ENCODE measurements around the gene SCAF4.
"Not testable (repeated sequence)": the region's sequence is repeated elsewhere in the genome, so short reads cannot be mapped to it uniquely, and the experiment has no call there.

SCAF4 gene

DNA sequence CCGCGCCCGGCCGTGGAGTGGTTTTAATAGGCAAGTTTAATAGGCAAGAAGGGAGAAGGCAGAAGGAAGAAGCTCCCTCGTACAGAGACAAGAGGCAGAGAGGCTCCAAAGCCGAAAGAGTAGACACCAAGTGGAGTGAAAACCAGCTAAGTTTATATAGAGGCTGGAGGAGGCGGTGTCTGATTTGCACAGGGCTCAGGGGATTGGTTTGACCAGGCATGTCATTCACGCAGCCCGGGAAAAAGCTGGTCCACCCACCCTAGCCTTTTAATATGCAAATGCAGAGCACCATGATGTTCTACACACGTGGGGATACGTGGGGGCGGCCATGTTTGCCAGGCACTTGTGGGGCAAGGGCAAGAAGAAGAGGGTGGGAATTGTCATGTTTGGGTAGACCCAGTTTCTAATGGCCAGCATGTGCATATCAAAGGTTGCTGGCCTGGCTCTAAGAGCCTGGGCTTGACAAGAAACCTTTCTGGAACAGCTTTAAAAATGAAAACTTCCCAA lies 90.4 kb downstream of the SCAF4 start:
- H3K27me3 ChIP-seq (ENCODE audit: control insufficient read depth in 1 of 2, insufficient read depth in 2 of 2, low read length in 2 of 2): no peaks in the 10 kb centered on the region
- H3K27ac ChIP-seq (ENCODE audit: low read length): no peak overlapping the region
- H3K9ac ChIP-seq (ENCODE audit: low read length in 2 of 2): no peak overlapping the region
- H3K9me3 ChIP-seq (ENCODE audit: control insufficient read depth in 2 of 2, low read length in 2 of 2): no peaks in the 10 kb centered on the region
- H3K4me3 ChIP-seq (ENCODE audit: low read length in 2 of 2): no peak overlapping the region
- H3K36me3 ChIP-seq (ENCODE audit: control insufficient read depth in 2 of 2, insufficient read depth in 2 of 2, low read length in 2 of 2): no peaks in the 10 kb centered on the region
- H3K4me1 ChIP-seq (ENCODE audit: control insufficient read depth, insufficient read depth, low read length): no peaks in the 10 kb centered on the region

DNA sequence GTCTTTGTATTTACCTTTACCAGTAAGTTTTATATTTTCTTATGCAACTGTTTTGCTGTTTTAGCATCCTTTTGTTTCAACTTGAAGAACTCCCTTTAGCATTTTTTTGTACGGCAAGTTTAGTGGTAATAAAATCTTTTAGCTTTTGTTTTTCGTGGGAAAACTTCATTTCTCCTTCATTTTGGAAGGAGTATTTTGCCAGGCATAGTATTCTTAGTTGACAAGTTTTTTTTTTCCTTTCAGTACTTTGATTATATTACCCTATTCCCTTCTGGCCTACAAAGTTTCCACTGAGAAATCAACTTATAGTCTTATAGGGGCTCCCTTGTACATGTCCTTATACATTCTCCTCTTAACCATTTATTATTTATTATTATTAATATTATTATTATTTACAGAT lies 95.0 kb downstream of the SCAF4 start:
- H3K4me3 ChIP-seq (ENCODE audit: low read length in 2 of 2): no peak overlapping the region
- H3K27me3 ChIP-seq (ENCODE audit: control insufficient read depth in 1 of 2, insufficient read depth in 2 of 2, low read length in 2 of 2): no peaks in the 10 kb centered on the region
- no peaks in the 10 kb centered on the region for H3K4me1 ChIP-seq (ENCODE audit: control insufficient read depth, insufficient read depth, low read length)
- no peaks in the 10 kb centered on the region for H3K9me3 ChIP-seq (ENCODE audit: control insufficient read depth in 2 of 2, low read length in 2 of 2)
- H3K27ac ChIP-seq (ENCODE audit: low read length): no peak overlapping the region
- H3K9ac ChIP-seq (ENCODE audit: low read length in 2 of 2): no peak overlapping the region
- H3K36me3 ChIP-seq (ENCODE audit: control insufficient read depth in 2 of 2, insufficient read depth in 2 of 2, low read length in 2 of 2): no peaks in the 10 kb centered on the region

DNA sequence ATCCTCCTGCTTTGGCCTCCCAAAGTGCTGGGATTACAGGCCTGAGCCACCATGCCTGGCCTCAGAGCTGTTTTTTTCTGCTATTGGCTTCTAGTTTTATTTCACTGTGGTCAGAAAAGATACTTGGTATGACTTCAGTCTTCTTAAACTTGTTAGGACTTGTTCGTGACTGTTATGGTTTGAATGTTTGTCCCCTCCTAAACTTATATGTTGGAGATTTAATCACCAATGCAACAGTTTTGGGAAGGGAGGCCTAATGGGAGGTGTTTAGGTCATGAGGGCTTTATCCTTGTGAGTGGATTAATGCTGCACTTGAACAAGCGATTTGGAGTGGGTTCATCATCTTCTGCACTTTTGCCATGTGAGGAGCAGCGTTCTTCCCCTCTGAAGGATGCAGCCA lies 96.9 kb downstream of the SCAF4 start:
- Histone ChIP-seq H3K9ac (ENCODE audit: low read length in 2 of 2) (no peak overlapping the region), H3K36me3 (ENCODE audit: control insufficient read depth in 2 of 2, insufficient read depth in 2 of 2, low read length in 2 of 2) (no peaks in the 10 kb centered on the region), H3K4me3 (ENCODE audit: low read length in 2 of 2) (no peak overlapping the region), H3K27ac (ENCODE audit: low read length) (no peak overlapping the region), H3K4me1 (ENCODE audit: control insufficient read depth, insufficient read depth, low read length) (no peaks in the 10 kb centered on the region), H3K9me3 (ENCODE audit: control insufficient read depth in 2 of 2, low read length in 2 of 2) (no peaks in the 10 kb centered on the region), H3K27me3 (ENCODE audit: control insufficient read depth in 1 of 2, insufficient read depth in 2 of 2, low read length in 2 of 2) (no peaks in the 10 kb centered on the region)

DNA sequence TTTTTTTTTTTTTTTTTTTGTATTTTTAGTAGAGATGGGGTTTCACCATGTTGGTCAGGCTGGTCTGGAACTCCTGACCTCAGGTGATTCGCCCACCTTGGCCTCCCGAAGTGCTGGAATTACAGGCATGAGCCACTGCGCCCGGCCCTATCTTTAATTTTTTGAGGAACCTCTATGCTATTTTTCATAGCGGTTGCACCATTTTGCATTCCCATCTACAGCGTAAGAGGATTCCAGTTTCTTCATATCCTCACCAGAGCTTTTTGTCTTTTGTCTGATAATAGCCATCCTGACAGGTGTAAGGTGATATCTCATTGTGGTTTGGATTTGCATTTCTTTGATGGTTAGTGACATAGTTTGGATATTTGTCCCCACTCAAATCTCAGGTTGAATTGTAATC lies 100.0 kb downstream of the SCAF4 start:
- H3K4me3 ChIP-seq (ENCODE audit: low read length in 2 of 2); H3K27ac ChIP-seq (ENCODE audit: low read length); H3K27me3 ChIP-seq (ENCODE audit: control insufficient read depth in 1 of 2, insufficient read depth in 2 of 2, low read length in 2 of 2); H3K9me3 ChIP-seq (ENCODE audit: control insufficient read depth in 2 of 2, low read length in 2 of 2); H3K9ac ChIP-seq (ENCODE audit: low read length in 2 of 2); H3K4me1 ChIP-seq (ENCODE audit: control insufficient read depth, insufficient read depth, low read length); H3K36me3 ChIP-seq (ENCODE audit: control insufficient read depth in 2 of 2, insufficient read depth in 2 of 2, low read length in 2 of 2): not testable (repeated sequence)

DNA sequence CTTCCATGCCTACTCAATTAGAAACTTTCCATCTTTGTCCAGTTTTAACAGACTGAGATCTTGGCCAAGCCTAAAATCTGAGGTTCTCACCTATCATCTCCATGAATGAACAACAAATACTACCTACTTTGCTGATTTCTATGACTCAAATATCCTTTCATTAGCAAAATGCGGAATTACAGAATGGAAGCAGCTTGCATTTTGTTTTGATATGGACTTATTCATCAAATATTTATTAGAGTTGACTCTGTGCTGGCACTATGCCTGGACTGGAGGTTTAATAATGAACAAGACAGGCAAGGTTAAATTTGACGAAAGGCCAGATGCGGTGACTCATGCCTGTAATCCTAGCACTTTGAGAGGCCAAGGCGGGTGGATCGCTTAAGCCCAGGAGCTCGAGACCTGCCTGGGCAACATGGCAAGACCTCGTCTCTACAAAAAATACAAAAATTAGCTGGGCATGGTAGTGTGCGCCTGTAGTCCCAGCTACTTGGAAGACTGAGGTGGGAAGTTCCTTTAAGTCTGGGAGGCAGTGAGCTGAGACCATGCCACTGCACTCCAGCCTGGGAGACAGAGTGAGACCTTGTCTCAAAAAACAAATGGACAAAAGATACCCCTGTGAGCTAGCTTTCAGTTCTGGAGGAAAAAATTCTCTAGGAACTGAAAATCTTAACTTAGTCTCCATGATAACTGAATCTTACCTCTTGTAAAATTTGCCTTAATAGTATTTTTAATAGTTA lies 101.8 kb downstream of the SCAF4 start:
- Histone ChIP-seq H3K36me3 (ENCODE audit: control insufficient read depth in 2 of 2, insufficient read depth in 2 of 2, low read length in 2 of 2) (no peaks in the 10 kb centered on the region), H3K27ac (ENCODE audit: low read length) (no peak overlapping the region), H3K9ac (ENCODE audit: low read length in 2 of 2) (no peak overlapping the region), H3K4me3 (ENCODE audit: low read length in 2 of 2) (no peak overlapping the region), H3K27me3 (ENCODE audit: control insufficient read depth in 1 of 2, insufficient read depth in 2 of 2, low read length in 2 of 2) (no peaks in the 10 kb centered on the region), H3K4me1 (ENCODE audit: control insufficient read depth, insufficient read depth, low read length) (no peaks in the 10 kb centered on the region), H3K9me3 (ENCODE audit: control insufficient read depth in 2 of 2, low read length in 2 of 2) (no peaks in the 10 kb centered on the region)

DNA sequence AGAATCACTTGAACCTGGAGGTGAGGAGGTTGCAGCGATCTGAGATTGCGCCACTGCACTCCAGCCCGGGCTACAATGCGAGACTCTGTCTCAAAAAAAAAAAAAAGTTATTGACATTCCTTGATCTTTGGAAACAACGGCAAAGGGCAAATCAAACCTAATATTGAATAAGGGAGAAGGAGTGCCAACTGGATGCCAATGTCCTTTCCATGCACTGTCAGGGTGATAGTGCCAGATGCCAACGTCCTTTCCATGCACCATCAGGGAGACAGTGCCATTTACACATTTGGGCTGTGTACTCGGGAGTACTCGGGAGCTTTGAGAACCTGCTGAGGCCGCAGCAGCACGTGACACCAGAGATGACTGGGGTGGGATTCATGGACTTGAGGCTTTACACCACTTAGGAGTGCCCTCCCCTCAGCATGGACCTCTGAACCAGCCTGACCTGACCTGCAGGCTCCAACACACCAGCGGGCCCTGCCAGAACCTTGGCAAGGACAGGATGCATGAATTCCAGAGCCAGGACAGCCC lies 106.9 kb downstream of the SCAF4 start:
- no peak overlapping the region for H3K4me3 ChIP-seq (ENCODE audit: low read length in 2 of 2)
- no peaks in the 10 kb centered on the region for H3K9me3 ChIP-seq (ENCODE audit: control insufficient read depth in 2 of 2, low read length in 2 of 2)
- H3K36me3 ChIP-seq (ENCODE audit: control insufficient read depth in 2 of 2, insufficient read depth in 2 of 2, low read length in 2 of 2): no peaks in the 10 kb centered on the region
- H3K27me3 ChIP-seq (ENCODE audit: control insufficient read depth in 1 of 2, insufficient read depth in 2 of 2, low read length in 2 of 2): no peaks in the 10 kb centered on the region
- H3K27ac ChIP-seq (ENCODE audit: low read length): no peak overlapping the region
- no peak overlapping the region for H3K9ac ChIP-seq (ENCODE audit: low read length in 2 of 2)
- H3K4me1 ChIP-seq (ENCODE audit: control insufficient read depth, insufficient read depth, low read length): no peaks in the 10 kb centered on the region

DNA sequence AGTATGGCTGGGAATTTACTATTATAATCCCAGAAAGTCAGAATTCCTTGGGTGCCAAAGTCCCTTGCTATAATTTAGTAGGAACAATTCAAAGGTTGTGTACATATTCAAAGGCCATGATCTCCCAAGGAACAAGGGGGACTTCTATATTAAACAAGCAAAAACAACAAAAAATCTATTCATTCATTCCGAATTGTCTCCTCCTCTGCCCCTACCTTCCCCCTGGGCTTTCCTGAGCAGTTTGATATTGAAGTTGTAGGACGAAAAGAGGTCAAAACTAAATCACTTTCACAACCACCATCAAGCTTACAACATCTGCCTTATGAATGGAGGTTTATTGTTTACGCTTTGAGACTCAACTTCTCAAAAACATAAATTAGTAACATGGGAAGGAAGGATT lies 107.7 kb downstream of the SCAF4 start:
- no peaks in the 10 kb centered on the region for H3K27me3 ChIP-seq (ENCODE audit: control insufficient read depth in 1 of 2, insufficient read depth in 2 of 2, low read length in 2 of 2)
- no peaks in the 10 kb centered on the region for H3K9me3 ChIP-seq (ENCODE audit: control insufficient read depth in 2 of 2, low read length in 2 of 2)
- no peak overlapping the region for H3K4me3 ChIP-seq (ENCODE audit: low read length in 2 of 2)
- H3K9ac ChIP-seq (ENCODE audit: low read length in 2 of 2): no peak overlapping the region
- no peak overlapping the region for H3K27ac ChIP-seq (ENCODE audit: low read length)
- no peaks in the 10 kb centered on the region for H3K4me1 ChIP-seq (ENCODE audit: control insufficient read depth, insufficient read depth, low read length)
- H3K36me3 ChIP-seq (ENCODE audit: control insufficient read depth in 2 of 2, insufficient read depth in 2 of 2, low read length in 2 of 2): no peaks in the 10 kb centered on the region

DNA sequence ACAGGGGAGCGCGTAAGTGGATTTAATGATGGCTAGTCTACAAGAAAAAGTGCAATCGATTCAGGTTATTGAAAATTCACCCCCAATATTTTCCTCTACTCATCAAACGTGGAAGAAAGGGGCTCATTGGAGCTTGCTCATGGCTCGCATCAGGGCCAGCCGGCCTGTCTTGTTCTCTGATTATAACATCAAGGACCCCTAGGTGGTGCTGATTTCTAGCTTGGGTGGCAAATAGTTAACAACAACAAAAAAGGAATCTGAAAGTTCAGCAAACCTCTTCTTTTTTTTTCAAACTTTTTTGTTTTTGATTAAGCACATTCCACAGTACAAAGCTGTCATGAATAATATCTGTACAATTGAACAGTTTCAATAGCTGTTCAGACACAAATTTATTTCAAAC lies 108.3 kb downstream of the SCAF4 start:
- no peaks in the 10 kb centered on the region for H3K4me1 ChIP-seq (ENCODE audit: control insufficient read depth, insufficient read depth, low read length)
- no peak overlapping the region for H3K9ac ChIP-seq (ENCODE audit: low read length in 2 of 2)
- H3K4me3 ChIP-seq (ENCODE audit: low read length in 2 of 2): no peak overlapping the region
- no peak overlapping the region for H3K27ac ChIP-seq (ENCODE audit: low read length)
- H3K9me3 ChIP-seq (ENCODE audit: control insufficient read depth in 2 of 2, low read length in 2 of 2): no peaks in the 10 kb centered on the region
- H3K36me3 ChIP-seq (ENCODE audit: control insufficient read depth in 2 of 2, insufficient read depth in 2 of 2, low read length in 2 of 2): no peaks in the 10 kb centered on the region
- H3K27me3 ChIP-seq (ENCODE audit: control insufficient read depth in 1 of 2, insufficient read depth in 2 of 2, low read length in 2 of 2): no peaks in the 10 kb centered on the region

DNA sequence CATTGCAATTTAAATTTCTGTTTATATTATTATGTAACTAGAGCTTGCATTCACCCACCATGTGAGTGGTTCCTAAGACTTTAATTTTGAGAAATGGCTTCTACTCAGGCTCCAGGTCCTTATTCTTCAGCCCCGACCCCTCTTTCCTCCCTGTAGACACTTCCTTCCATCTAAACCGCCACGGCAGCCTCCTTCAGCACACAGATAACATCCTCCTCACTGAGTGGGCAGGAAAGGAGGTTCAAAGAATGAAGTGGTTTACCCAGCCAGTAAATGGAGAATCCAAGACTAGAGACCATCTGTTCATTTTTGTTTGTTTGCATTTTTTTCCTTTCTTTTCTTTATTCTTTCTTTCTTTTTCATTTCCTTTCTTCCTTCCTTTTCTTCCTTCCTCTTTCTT lies 109.5 kb downstream of the SCAF4 start:
- no peaks in the 10 kb centered on the region for H3K4me1 ChIP-seq (ENCODE audit: control insufficient read depth, insufficient read depth, low read length)
- no peaks in the 10 kb centered on the region for H3K9me3 ChIP-seq (ENCODE audit: control insufficient read depth in 2 of 2, low read length in 2 of 2)
- no peak overlapping the region for H3K4me3 ChIP-seq (ENCODE audit: low read length in 2 of 2)
- no peaks in the 10 kb centered on the region for H3K36me3 ChIP-seq (ENCODE audit: control insufficient read depth in 2 of 2, insufficient read depth in 2 of 2, low read length in 2 of 2)
- H3K27ac ChIP-seq (ENCODE audit: low read length): no peak overlapping the region
- H3K27me3 ChIP-seq (ENCODE audit: control insufficient read depth in 1 of 2, insufficient read depth in 2 of 2, low read length in 2 of 2): no peaks in the 10 kb centered on the region
- no peak overlapping the region for H3K9ac ChIP-seq (ENCODE audit: low read length in 2 of 2)
